SU-DHL-6 (cell line): Measurements from ENCODE around the gene CHRNA4.
"Not testable (repeated sequence)": the region's sequence is repeated elsewhere in the genome, so short reads cannot be mapped to it uniquely, and the experiment has no call there.

Source experiments
- H2AFZ ChIP-seq: fragments of 200-600 bp; sonication (generic); 2 replicates; pipeline ENCODE4 v1.6.1; 2014; ENCODE audit warnings: low read depth, mild to moderate bottlenecking, moderate library complexity, mixed read lengths, antibody characterized with exemption, low read length; ENCODE audit not compliant: severe bottlenecking
- H3F3A ChIP-seq: fragments of 200-600 bp; shearing (Covaris generic); 2 replicates; pipeline ENCODE4 v1.6.0; 2016; ENCODE audit warnings: antibody characterized with exemption, mild to moderate bottlenecking; ENCODE audit not compliant: insufficient read depth
- H3K27ac ChIP-seq: fragments of 200-600 bp; sonication (generic); 2 replicates; pipeline ENCODE4 v1.5.1; 2016; ENCODE audit warnings: low read depth, mild to moderate bottlenecking, low read length, moderate library complexity, mixed read lengths
- H3K27me3 ChIP-seq: fragments of 200-600 bp; sonication (generic), shearing (Covaris generic); 2 replicates; pipeline ENCODE4 v1.6.0; 2014; ENCODE audit warnings: mild to moderate bottlenecking, low read length
- H3K36me3 ChIP-seq: fragments of 200-600 bp; sonication (generic); 2 replicates; pipeline ENCODE4 v1.6.1; 2014; ENCODE audit warnings: mild to moderate bottlenecking, low read length, mixed read lengths
- H3K4me2 ChIP-seq: fragments of 300-600, 200-600 bp; shearing (Covaris generic), sonication (generic); 2 replicates; pipeline ENCODE4 v1.6.0; 2014; ENCODE audit warnings: low read length, low read depth, mild to moderate bottlenecking; ENCODE audit not compliant: poor library complexity, severe bottlenecking
- H3K4me3 ChIP-seq: fragments of 200-600 bp; sonication (generic); 2 replicates; pipeline ENCODE4 v1.5.1; 2014; ENCODE audit warnings: antibody characterized with exemption, low read length, mild to moderate bottlenecking, mixed read lengths; ENCODE audit not compliant: insufficient read depth, poor library complexity, severe bottlenecking
- H3K79me2 ChIP-seq: fragments of 200-600 bp; sonication (generic); 2 replicates; pipeline ENCODE4 v1.6.1; 2014; ENCODE audit warnings: mild to moderate bottlenecking, low read length, moderate library complexity; ENCODE audit not compliant: insufficient read depth
- H3K9ac ChIP-seq: fragments of 200-600 bp; sonication (generic); 2 replicates; pipeline ENCODE4 v1.7.0; 2014; ENCODE audit warnings: mild to moderate bottlenecking, low read length
- H3K9me2 ChIP-seq: fragments of 200-600 bp; sonication (generic); replicated peaks from 2 replicates; pipeline ENCODE4 v1.6.1; 2014; ENCODE audit warnings: low read length; ENCODE audit not compliant: insufficient read depth
- H3K9me3 ChIP-seq: fragments of 200-600 bp; sonication (generic); 2 replicates; pipeline ENCODE4 v1.6.1; 2014; ENCODE audit warnings: low read length, mixed read lengths; ENCODE audit not compliant: insufficient read depth
- H4K20me1 ChIP-seq: fragments of 200-600 bp; sonication (generic); 2 replicates; pipeline ENCODE4 v1.6.1; 2014; ENCODE audit warnings: low read depth, mild to moderate bottlenecking, antibody characterized with exemption, low read length, moderate library complexity, mixed read lengths
- EZH2phosphoT487 ChIP-seq: fragments of 200-600 bp; sonication (generic), shearing (Covaris generic); conservative IDR thresholded peaks from 2 replicates; pipeline ENCODE4 v1.6.1; 2018; ENCODE audit warnings: mild to moderate bottlenecking, antibody characterized with exemption, low read length, moderate library complexity, mixed read lengths
- TF ChIP-seq, protein P1 (sequence below): fragments of 200-600 bp; sonication (generic); IDR thresholded peaks from one replicate; pipeline ENCODE4 v1.5.1; 2017; ENCODE audit warnings: antibody characterized with exemption, mild to moderate bottlenecking, low read length, moderate library complexity; ENCODE audit not compliant: insufficient read depth, poor library complexity, severe bottlenecking

CHRNA4 gene

DNA sequence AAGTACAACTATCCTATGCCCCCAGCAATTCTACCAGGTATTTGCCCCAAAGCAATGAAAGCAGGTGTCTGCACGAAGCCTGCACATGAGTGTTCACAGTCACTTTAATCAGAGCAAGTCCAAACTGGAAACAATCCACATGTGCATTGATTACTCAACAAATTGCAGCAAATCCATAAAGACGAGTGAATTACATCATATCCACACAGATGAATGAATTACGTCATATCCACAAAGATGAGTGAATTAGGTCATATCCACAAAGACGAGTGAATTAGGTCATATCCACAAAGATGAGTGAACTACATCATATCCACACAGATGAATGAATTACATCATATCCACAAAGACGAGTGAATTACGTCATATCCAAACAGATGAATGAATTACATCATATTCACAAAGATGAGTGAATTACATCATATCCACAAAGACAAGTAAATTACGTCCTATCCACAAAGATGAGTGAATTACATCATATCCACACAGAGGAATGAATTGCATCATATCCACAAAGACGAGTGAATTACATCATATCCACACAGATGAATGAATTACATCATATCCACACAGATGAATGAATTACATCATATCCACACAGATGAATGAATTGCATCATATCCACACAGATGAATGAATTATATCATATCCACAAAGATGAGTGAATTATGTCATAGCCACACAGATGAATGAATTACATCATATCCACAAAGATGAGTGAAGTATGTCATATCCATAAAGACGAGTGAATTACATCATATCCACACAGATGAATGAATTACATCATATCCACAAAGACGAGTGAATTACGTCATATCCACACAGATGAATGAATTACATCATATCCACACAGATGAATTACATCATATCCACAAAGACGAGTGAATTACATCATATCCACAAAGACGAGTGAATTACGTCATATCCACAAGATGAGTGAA lies 21.7 kb downstream of the CHRNA4 start:
- H3K4me3 ChIP-seq, H3K27me3 ChIP-seq, H3K27ac ChIP-seq: not testable (repeated sequence)

DNA sequence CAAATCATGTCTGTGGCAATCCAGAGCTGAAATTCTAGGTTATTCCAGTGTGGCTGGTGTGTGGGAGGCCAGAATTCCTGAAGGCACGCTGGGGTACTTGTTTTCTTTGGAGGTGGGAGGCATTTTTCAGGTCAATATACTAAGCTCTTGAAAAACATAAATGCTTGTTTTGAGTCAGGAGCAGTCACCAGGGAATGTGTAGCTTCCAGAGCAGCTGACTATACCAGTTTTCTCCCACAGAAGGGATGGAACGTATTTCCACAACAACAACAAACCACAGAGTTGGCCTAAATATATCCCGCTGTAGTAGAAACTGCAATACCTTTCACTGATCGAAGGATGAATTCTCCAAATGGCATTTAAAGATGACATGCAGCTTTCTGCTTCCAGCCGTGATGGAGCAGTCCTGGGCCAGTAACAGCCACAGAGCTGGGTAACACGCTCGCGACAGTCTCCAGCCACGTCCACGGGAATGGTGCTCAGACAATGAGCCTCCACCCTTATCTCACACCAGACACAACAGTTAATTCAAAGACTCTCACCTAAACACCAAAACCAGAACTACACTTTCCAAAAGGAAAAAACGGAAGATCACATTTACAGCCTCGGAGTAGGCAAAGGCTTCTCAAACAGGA lies 23.2 kb downstream of the CHRNA4 start:
- no peaks in the 10 kb centered on the region for H3K79me2 ChIP-seq
- no peaks in the 10 kb centered on the region for H3K36me3 ChIP-seq
- H3K9ac ChIP-seq = no peak overlapping the region
- H3K9me2 ChIP-seq = no peaks in the 10 kb centered on the region
- no peak overlapping the region for H3K27ac ChIP-seq
- H3K4me3 ChIP-seq = no peak overlapping the region
- no peaks in the 10 kb centered on the region for H4K20me1 ChIP-seq
- no peak overlapping the region for H3K4me2 ChIP-seq
- H3K27me3 ChIP-seq = no peaks in the 10 kb centered on the region
- no peak overlapping the region for H2AFZ ChIP-seq
- H3K9me3 ChIP-seq = no peaks in the 10 kb centered on the region
- TF ChIP-seq, protein P1, sequence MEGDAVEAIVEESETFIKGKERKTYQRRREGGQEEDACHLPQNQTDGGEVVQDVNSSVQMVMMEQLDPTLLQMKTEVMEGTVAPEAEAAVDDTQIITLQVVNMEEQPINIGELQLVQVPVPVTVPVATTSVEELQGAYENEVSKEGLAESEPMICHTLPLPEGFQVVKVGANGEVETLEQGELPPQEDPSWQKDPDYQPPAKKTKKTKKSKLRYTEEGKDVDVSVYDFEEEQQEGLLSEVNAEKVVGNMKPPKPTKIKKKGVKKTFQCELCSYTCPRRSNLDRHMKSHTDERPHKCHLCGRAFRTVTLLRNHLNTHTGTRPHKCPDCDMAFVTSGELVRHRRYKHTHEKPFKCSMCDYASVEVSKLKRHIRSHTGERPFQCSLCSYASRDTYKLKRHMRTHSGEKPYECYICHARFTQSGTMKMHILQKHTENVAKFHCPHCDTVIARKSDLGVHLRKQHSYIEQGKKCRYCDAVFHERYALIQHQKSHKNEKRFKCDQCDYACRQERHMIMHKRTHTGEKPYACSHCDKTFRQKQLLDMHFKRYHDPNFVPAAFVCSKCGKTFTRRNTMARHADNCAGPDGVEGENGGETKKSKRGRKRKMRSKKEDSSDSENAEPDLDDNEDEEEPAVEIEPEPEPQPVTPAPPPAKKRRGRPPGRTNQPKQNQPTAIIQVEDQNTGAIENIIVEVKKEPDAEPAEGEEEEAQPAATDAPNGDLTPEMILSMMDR = no peak
- no peak for TF ChIP-seq EZH2phosphoT487
- H3F3A ChIP-seq = no peaks in the 10 kb centered on the region

More for the DNA sequence above, 21.7 kb downstream of the CHRNA4 start:
- not testable (repeated sequence) for H3K79me2 ChIP-seq, H3K9me2 ChIP-seq, H3K9ac ChIP-seq, H3K4me2 ChIP-seq, H3F3A ChIP-seq, H2AFZ ChIP-seq, H3K36me3 ChIP-seq, H3K9me3 ChIP-seq, H4K20me1 ChIP-seq

DNA sequence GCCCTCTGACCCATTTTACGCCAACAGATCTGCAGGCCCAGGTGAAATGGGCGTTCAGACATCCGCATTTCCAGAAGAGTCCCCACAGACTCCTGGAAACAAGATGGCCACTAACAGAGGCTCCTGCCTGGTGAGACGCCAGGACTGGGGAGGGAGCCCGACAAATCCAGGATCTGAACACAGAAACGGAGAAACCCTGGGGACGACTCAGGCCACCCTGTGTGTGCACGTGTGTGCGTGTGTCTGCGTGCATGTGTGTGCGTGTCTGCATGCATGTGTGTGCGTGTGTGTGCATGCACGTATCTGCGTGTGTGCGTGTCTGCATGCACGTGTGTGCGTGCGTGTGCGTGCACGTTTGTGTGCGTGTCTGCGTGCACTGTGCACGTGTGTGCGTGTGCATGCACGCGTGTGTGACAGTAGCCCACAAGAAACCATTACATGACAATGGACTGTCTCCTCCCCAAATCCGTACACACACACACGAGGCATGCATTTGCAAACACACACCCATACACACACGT lies 24.9 kb downstream of the CHRNA4 start:
- Histone ChIP-seq H3K9me3 (no peaks in the 10 kb centered on the region), H3K79me2 (no peaks in the 10 kb centered on the region), H3K4me2 (no peak overlapping the region), H3K9ac (no peak overlapping the region), H4K20me1 (no peaks in the 10 kb centered on the region), H2AFZ (no peak overlapping the region), H3K36me3 (no peaks in the 10 kb centered on the region), H3F3A (no peaks in the 10 kb centered on the region), H3K4me3 (no peak overlapping the region), H3K9me2 (no peaks in the 10 kb centered on the region), H3K27me3 (no peaks in the 10 kb centered on the region), H3K27ac (no peak overlapping the region)
- TF ChIP-seq EZH2phosphoT487 = no peak
- TF ChIP-seq, protein P1 = no peak
